OCI-LY7 (cell line): Measurements from ENCODE around the gene ATP6AP1.

Experiments used
- EZH2phosphoT487 ChIP-seq: fragments of 200-600 bp; sonication (generic); IDR thresholded peaks from 2 replicates; pipeline ENCODE4 v1.6.1; 2018; ENCODE audit warnings: low read depth, borderline replicate concordance, mild to moderate bottlenecking, mixed run types, antibody characterized with exemption, low read length, moderate library complexity, mixed read lengths
- TF ChIP-seq, protein P1 (sequence below): fragments of 200-600 bp; sonication (generic); conservative IDR thresholded peaks from 2 replicates; pipeline ENCODE4 v1.5.1; 2014; ENCODE audit warnings: mild to moderate bottlenecking, antibody characterized with exemption, low read length, moderate library complexity, mixed read lengths

DNA sequence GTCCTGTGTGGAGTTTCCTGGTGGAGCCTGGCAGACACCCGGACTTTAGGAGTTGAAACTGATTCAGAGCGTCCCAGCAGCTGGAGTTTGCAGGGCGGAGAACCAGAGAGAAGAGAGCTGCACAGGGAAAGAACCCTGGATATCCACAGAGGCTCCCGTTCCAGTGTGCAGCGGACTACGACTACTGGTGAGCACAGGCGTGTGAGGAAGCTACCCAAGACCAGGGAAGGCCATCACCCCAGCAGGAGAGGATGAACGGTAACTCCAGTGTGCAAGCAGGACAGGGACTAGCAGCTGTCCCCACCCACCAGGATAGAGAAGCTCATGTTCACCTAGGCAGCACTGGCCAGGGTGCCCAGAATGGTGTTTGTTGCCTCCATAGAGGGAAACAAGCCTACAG lies 48.3 kb downstream of the ATP6AP1 start:
- TF ChIP-seq, protein P1, sequence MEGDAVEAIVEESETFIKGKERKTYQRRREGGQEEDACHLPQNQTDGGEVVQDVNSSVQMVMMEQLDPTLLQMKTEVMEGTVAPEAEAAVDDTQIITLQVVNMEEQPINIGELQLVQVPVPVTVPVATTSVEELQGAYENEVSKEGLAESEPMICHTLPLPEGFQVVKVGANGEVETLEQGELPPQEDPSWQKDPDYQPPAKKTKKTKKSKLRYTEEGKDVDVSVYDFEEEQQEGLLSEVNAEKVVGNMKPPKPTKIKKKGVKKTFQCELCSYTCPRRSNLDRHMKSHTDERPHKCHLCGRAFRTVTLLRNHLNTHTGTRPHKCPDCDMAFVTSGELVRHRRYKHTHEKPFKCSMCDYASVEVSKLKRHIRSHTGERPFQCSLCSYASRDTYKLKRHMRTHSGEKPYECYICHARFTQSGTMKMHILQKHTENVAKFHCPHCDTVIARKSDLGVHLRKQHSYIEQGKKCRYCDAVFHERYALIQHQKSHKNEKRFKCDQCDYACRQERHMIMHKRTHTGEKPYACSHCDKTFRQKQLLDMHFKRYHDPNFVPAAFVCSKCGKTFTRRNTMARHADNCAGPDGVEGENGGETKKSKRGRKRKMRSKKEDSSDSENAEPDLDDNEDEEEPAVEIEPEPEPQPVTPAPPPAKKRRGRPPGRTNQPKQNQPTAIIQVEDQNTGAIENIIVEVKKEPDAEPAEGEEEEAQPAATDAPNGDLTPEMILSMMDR: no peak
- TF ChIP-seq EZH2phosphoT487: no peak
